IPS DF 4.7 (cell line): Measurements from ENCODE around the gene CACYBP.

Experiments used
- DNase-seq: peaks from one replicate; pipeline ENCODE4 v3.0.0-alpha.2; 2013; ENCODE audit warnings: low spot score; ENCODE audit errors: extremely low read depth

CACYBP gene, protein sequence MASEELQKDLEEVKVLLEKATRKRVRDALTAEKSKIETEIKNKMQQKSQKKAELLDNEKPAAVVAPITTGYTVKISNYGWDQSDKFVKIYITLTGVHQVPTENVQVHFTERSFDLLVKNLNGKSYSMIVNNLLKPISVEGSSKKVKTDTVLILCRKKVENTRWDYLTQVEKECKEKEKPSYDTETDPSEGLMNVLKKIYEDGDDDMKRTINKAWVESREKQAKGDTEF

GRCh38 chr1:174999936-175000696 is at the start of gene CACYBP:
Gene CACYBP (plus strand): TSS chr1:174999947. CDS start chr1:175000181, 234 bp downstream.
- DNase-seq, result no peak

GRCh38 chr1:174953285-174954072 is 46.3 kb upstream of the CACYBP start:
- no peak for DNase-seq

DNA sequence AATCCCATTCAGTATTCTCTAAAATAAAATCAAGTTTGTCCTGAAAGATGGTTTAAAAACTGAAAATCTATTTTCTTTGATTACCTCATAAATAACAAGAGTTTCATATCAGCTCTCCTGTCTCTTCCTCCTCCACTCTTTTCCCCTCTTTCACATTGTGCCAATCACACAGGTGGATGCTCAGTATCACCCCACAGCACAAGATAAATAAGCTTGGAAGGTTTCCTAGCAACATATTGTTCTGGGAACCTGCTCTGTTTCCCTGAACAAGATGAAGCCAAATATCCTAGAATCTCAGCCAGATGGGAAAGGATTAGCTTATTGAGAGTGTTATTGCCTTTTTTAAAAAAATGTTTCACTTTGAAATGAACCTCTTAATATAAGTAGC is 45.7 kb upstream of the CACYBP start:
- DNase-seq, result no peak

DNA sequence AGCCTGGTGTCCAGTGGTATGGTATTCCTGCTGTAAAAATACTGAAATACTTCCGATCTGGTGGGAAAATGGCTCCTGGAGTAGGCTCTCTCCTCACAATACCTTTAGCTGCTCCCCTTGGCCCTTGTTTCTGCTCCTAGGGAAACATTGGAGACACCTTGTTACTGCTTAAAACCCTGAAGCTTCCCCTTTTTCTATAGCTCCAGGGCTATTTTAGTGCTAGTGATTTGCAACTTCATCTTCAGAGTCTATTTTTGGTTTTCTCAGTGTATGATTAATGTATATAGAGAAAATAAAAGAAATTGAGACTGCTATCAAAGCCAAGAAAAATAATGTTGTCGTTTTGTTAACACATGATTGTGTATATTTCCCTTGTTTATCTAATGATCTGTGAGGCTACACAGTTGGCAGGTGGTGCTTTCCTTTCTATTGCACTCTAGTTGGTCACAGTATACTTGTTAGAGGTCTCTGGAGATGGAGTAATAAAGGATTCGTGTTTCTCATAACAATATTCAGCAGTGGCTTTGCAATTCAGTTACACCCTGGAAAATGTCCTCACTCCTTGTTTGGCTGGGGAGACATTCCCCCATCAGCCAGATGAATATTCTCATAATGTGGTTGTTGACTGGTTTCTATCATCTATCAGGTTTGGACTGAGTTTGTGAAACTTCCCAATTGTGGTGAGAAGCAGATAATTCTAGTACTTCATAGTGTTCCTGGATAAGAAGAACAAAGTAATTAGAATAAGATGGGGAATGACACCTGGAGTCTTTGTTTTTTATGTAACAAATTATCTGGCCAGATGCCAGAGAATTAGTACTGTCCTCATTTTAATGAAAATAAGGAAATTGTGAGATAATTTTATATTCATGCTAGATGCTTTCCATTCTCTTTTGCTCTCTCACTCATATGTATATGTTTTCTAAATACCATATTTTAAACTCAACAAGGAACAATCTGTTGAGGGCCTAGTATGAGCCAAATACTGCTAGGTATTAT is 44.8 kb upstream of the CACYBP start:
- no peak for DNase-seq

DNA sequence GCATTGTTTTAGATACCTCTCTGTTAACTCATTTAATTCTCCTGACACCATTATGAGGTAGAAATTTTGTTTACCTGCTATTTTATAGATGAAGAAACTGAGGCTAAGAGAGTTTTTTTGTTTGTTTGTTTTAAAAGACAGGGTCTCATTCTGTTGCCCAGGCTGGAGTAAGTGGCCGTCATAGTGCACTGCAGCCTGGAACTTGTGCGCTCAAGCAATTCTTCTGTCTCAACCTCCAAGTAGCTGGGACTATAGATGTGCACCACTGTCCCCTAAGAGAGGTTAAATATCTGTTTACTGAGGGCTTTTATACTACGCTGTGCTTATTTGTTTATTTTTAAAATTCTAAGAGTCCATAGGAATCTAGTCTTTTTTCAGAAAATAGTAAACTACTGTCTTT is 43.7 kb upstream of the CACYBP start:
- no peak for DNase-seq

GRCh38 chr1:174956976-174957375 is 42.8 kb upstream of the CACYBP start:
- DNase-seq, result no peak

- DNase-seq, result no peak
These were observed 41.9 kb upstream of the CACYBP start for GRCh38 chr1:174957829-174958228.

DNA sequence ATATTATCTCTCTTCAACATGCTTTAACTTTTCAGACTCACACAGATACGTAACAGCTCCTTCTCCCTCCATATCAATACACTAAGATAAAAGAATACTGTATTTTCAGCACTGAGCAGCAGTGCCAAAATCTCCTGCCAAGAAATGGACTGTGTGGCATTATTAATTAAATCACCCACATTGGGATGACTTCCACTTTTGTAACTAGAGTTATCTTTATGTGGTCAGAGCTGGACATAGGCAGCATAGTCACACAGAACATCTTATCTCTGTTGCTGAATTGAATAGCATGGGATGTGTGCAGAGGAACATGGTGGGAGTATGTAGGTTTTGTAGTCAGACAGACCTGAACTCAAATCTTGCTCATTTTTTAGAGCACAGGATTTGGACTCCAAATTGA is 41.4 kb upstream of the CACYBP start:
- DNase-seq, result no peak

GRCh38 chr1:174960362-174960761 is 39.4 kb upstream of the CACYBP start:
- DNase-seq, result no peak

DNA sequence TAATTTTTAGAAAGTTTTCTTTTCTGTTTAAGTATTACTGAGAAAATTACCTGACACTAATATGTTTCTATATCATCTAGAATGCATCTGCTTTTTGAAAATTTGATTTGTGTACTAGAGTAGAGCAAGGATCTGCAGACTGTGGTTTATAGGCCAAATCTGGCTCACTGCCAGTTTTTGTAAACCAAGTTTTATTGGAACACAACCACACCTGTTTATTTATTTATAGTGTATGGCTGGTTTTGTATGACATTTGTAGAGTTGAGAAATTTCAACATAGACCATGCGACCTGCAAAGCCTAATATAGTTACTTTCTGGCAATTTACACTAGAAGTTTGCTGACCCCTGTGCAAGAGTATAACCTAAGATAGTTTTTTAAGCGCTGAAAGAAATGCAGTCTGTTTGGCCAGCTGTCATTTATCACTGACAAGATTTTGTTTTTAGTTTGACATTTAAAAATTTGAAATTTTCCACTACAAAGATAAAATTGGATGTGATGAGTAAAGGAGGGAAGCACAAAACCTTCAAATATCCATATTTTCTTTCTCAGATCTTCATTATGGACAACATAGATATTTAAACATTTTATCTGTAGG is 36.1 kb upstream of the CACYBP start:
- no peak for DNase-seq

- no peak for DNase-seq
These were observed 35.3 kb upstream of the CACYBP start for GRCh38 chr1:174964261-174964971.

DNA sequence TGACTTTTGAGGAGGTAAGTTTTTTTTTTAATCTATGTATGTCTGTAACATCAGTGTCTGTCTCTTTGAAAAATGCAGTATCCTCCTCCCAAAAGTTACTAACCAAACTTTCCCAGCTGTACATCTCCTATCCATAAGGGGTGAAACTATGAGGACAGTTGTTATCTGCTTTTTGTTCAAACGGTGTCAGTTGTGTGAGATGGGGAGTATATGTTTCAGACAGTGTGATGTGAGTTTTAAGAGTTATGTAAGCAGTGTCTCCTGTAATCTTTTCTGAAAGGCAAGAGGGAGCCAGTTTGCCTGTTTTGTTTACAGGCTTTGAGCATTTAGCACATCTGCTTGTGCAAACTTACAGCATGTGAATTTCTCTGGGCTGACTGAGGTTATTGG is 34.8 kb upstream of the CACYBP start:
- no peak for DNase-seq

DNA sequence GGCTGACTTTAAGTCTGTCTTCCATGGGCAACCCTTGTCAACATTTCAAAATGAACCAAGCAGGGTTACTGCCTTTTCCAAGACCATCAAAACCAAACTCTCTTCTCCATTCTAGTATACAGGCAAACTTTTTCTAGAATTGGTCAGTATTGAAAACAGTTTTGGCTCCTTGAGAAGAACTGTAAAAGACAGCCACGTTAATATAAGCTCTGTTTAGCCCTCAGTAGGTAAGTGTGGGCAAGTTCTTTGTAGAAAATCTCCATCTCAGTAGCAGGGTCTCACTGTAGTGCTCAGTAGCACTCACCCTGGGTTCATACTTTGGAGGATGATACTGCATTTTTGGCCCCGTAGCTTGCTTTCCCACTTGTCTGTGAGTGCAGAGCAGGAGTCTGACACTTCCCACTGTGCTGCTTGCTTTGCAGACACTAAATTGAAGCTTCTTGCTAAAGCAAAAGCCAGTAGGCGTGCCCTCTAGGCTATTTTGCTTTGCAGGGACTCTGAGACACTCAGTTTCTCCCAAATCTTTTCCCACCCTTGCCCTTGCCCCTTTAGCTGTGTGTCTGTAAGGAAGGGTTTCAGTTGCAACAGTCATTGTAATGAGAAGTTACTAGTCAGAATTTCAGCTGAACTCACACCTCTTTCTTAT is 34.3 kb upstream of the CACYBP start:
- DNase-seq, result no peak

DNA sequence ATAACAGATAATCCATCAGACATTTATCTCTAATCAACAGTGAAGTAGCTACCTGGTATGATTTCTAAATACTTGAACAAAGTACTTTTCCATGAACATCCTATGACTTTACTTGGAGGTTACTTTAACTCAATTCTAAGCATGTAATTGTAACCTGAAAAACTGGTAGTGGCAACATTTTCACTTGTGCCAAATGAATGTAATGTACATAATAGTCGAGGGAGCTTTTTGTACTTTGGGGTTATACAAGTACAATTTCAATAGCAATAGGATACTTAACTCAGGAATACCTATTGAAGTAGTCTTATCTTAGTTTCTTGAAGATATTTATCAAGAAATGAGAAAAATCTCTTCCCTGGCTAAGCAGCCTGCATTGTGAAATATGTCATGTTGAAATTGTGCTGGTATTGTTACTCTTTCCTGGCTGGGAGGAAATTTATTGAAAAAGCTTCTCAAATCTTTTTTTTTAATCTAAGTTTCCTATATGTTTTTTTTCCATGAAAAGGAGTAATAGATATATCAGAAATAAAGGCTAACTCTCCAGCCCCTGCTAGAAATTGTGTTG is 33.7 kb upstream of the CACYBP start:
- no peak for DNase-seq

DNA sequence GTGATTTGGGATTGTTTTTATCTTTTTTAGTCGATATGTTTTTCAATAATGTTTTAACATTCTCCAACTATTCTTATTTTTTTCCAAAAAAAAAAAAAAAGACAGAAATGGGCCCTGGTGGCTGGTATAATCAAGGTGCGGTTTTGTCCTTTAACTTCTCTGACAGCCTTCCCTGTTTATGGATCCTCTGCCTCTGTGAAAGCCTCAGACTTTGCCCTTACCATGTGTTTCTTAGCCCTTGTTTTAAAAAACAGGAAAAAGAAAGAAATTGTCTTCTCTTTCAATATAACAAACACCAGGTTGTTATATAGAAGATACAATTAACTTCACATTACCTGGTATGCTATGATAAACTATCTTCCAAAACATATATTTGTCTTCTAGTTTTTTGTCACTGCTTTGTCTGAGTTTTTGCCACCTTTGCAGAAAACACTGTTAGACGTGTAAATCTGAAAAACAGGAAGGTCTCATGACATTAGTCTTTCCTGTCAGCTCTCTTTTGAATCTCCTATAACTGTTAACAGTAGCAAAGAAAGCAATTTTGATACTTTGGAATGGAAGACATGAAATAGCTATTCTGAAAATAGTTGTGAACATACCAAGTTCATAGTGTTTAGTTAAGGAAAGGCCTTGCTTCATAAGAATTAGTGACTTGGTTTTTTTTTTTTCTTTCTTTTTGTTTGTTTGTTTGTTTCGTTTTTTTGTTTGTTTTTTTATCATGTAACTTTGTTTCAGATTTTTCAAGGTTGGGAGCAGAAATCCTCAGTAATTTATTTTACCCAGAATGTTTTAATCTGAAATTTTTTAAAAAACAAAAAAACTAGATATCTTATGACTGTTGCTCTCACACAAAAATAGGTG is 31.7 kb upstream of the CACYBP start:
- DNase-seq, result no peak

DNA sequence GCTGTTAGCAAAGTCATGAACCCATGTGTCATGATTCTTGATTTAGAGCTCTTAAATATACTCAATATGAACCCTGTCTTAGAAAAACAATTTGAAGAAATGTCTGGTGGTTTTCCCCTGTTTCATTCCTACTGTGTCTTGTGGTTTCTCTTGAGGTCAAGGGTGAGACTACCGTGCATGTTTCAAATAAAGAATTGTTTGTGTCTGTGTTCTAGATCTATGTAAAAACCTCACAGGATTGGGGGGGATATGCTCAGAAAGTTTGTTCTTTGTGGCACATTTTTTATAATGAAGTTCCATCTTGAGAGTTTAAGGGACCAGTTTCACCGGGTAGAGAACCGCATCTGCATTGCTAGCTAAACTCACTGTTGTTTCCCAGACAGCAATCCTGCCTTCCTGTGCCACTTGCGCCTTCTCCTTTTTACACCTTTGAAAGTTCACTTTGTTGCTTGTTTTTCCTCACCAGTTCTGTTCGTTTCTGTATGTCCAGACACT is 30.9 kb upstream of the CACYBP start:
- no peak for DNase-seq

DNA sequence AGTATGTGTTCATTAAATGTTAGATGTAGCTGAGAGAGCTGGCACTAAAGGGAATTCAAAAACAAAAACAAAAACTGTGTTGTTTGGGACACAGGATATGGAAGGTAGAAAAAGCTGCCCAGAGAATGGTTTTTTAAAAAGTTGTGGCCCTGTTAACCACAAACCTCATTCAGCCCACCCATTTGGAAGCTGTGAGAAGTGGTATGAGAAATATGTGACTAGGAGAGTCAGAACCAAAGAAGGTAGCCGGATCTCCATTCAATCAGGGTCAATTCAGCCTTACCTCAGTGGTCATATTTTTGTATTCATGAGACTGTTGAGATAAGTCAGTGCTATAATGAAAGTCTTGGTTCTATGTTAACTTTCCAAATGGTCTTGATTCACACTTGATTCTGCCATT is 29.8 kb upstream of the CACYBP start:
- no peak for DNase-seq

DNA sequence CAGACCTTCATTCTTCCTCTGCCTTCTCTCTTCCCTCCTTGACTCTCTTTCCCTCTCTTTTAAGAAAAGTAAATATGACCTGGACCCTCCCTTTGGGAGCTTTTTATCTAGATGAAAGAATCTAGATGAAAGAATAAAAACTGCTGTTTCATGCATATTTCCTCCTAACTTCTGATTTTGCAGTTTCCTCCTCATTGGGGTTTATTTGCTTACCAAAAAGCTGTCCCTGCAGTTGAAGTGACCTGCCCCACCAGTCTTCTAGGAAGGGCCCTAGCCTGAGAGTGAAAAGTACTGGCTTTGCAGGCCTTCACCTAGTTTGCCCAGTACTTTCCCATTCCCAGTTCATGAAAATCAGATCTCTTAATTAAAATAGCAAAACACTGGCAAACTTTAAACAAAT is 28.3 kb upstream of the CACYBP start:
- DNase-seq, result no peak
